Measurements from ENCODE around the gene ATP2C2.
"Not testable (repeated sequence)": the region's sequence is repeated elsewhere in the genome, so short reads cannot be mapped to it uniquely, and the experiment has no call there.

The ATP2C2 gene

DNA sequence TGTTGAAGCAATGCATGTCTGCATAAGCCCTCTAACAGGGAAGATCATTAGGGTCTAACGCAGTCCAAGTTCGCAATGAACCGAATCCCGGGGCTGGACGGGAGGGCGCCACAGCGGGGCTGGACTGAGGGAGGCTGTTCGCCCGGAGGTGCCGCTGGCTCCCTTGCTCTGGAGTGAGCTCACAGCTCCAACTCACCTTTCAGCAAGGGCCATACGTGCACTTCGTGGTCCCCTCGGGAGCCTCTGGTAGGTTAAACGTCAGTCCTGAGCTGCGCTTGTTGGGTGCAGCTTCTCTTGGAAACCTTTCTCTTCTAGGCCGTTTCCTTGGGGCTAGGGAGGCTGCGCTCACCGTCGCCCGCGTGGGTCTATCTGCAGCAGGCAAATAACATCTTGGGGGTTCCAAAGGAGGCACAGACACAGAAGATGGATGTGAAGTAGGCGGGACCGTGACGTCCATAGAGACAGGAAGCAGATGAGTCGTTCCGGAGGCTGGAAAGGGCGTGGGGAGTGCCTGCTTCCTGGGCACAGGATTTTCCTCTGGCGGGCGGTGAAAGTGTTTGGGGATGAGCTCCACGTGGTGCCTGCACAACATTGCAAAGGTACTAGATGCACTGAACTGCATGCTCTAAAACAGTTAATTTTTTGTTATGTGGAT lies 21.9 kb downstream of the ATP2C2 start:
- Histone ChIP-seq H3K27me3 (no peaks in the 10 kb centered on the region), H3K27ac (no peak overlapping the region)
- TF ChIP-seq Cebpa-rat (IDR thresholded peaks at IDR 0.05) = no peak

DNA sequence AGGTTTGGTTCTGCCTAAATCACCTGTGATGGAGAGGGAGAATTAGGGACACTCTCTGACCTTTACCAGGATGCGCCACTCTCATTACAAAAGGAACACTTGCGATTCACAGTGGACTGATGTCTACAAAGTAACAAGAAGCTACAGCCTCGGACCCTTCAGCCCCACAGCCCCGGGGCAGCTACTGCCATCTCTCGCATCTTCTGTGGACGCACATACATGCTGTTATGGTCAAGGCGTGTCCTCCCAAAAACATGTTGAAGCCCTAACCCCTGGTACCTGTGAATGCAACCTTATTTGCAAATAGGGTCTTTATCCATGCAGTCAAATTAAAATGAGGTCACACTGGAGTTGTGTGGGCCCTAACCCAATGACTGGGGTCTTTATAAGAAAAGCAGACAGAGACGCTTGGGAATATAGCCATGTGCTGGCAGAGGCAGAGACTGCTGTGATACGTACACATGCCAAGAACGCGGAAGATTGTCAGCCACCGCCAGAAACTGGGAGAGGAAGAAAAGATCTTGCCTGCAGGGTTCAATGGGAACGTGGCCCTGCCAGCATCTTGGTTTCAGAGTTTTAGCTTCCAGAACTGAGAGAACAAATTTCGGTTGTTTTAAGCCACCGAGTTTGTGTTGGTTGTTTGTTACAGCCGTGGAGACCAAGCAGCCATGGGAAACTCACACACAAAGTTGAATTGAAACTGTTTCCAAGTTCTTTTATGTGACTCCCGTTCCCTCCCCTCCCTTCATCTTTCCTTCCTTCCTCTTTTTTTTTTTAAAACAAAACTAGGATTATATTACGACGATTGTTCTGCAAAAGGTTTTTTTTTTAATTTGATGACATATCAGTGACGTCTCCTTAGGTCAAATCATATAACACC lies 23.1 kb downstream of the ATP2C2 start:
- H3K36me3 ChIP-seq = no peaks in the 10 kb centered on the region
- peaks cover 14% of the 10 kb centered on the region for H3K4me1 ChIP-seq
- H3K27me3 ChIP-seq = no peaks in the 10 kb centered on the region
- H3K27ac ChIP-seq = no peak overlapping the region
- no peak overlapping the region for H3K9ac ChIP-seq
- no peak overlapping the region for H3K4me3 ChIP-seq
- peak overlapping the region; percentile 31 for H3K4me2 ChIP-seq
- H4K20me1 ChIP-seq = no peaks in the 10 kb centered on the region
- TF ChIP-seq Cebpa-rat (IDR thresholded peaks at IDR 0.05) = no peak
- H3K9me3 ChIP-seq = peaks cover under 1% of the 10 kb centered on the region; the same call in 1 of the 2 replicates

More for the DNA sequence above, 21.9 kb downstream of the ATP2C2 start:
- H3K4me2 ChIP-seq = no peak overlapping the region
- peaks cover 12% of the 10 kb centered on the region for H3K9me3 ChIP-seq
- H3K36me3 ChIP-seq = no peaks in the 10 kb centered on the region
- peaks cover 11% of the 10 kb centered on the region for H3K4me1 ChIP-seq
- no peak overlapping the region for H3K9ac ChIP-seq
- H4K20me1 ChIP-seq = no peaks in the 10 kb centered on the region
- H3K4me3 ChIP-seq = no peak overlapping the region

DNA sequence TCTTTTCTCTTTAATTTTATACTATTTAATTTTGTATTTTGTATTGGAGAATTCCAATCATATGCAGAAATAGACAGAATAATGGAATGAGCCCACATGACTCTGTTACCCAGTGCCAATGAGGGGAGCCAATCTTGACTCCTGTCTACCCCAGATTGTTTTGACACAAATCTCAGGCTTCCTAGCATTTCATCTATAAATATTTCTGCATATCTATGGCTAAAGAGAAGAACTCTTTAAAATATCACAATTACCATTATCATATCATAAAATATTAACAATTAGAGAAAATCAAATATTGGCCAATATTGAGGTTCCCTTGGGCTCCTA lies 23.7 kb downstream of the ATP2C2 start:
- H3K9ac ChIP-seq = no peak overlapping the region
- no peak overlapping the region for H3K27ac ChIP-seq
- peaks cover 14% of the 10 kb centered on the region for H3K4me1 ChIP-seq
- peak overlapping the region; percentile 31; the same call in 1 of the 2 replicates for H3K4me2 ChIP-seq
- H3K36me3 ChIP-seq = no peaks in the 10 kb centered on the region
- H4K20me1 ChIP-seq = no peaks in the 10 kb centered on the region
- no peak overlapping the region for H3K4me3 ChIP-seq
- no peaks in the 10 kb centered on the region for H3K27me3 ChIP-seq
- TF ChIP-seq Cebpa-rat (IDR thresholded peaks at IDR 0.05) = no peak
- no peaks in the 10 kb centered on the region for H3K9me3 ChIP-seq

DNA sequence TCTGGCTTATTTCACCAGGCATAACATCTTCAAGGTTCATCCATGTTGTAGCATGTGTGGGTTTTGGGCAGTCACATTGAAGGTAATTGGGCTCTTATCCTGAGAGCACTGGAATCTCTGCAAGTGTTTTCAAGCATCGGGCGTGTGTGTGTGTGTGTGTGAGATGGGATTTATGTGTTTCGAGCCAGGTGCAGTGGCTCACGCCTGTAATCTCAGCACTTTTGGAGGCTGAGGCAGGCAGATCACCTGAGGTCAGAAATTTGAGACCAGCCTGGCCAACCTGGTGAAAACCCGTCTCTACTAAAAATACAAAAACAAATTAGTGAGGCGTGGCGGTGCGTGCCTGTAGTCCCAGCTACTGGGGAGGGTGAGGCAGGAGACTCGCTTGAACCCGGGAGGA lies 27.7 kb downstream of the ATP2C2 start:
- H3K4me1 ChIP-seq = peaks cover 14% of the 10 kb centered on the region
- H3K9ac ChIP-seq, H3K27ac ChIP-seq, H4K20me1 ChIP-seq, H3K27me3 ChIP-seq, H3K4me2 ChIP-seq, H3K9me3 ChIP-seq, H3K36me3 ChIP-seq, H3K4me3 ChIP-seq: not testable (repeated sequence)

DNA sequence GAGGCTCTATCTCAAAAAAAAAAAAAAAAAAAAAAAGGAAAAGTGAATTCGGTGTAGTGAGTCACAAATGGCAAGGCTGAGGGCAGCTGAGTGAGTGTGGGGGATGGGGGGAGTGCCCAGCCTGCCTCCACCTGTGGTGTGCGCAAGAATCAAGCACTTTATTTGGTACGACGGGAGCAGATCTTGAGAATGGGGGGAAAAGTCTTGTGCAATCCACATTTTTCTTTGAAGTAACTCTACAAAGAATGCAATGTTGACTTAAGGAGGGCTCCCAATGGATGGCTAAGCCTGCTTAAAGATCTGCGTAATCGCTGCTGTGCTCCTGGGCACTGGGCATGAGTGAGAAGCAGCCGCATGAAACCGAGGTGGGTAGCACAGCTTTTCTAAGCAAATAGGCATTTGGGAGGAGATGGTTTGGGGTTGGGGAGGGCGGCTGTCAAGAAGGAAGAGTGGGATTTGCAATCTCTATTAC lies 28.2 kb downstream of the ATP2C2 start:
- TF ChIP-seq Cebpa-rat (IDR thresholded peaks at IDR 0.05) = peak; percentile 11; the same call in 1 of the 2 replicates
- no peaks in the 10 kb centered on the region for H3K36me3 ChIP-seq
- no peak overlapping the region for H3K4me3 ChIP-seq
- no peak overlapping the region for H3K4me2 ChIP-seq
- H3K9ac ChIP-seq = no peak overlapping the region
- H3K4me1 ChIP-seq = peaks cover 11% of the 10 kb centered on the region
- H3K9me3 ChIP-seq = no peaks in the 10 kb centered on the region
- no peak overlapping the region for H3K27ac ChIP-seq
- no peaks in the 10 kb centered on the region for H4K20me1 ChIP-seq
- H3K27me3 ChIP-seq = no peaks in the 10 kb centered on the region

DNA sequence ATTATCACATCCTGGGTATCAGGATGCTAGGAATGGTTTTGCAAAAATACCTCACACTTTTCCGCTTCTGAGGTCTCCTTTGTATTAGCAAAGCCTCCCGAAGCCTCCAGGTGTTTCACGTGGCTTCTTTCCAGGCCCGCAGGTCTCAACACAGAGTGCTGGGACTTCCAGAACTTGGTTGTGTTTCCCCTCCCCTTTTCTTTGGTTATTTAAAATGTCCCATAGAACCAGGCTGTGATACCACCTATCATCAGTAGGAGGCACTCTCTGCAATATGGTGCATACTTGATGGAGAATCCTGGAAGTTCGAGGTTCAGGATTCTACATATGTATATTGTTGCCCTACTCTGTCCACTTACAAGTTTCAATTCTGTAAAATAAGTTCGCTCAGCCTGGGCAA lies 28.8 kb downstream of the ATP2C2 start:
- Histone ChIP-seq H3K4me1 (peaks cover 8% of the 10 kb centered on the region), H3K36me3 (no peaks in the 10 kb centered on the region), H3K9ac (no peak overlapping the region), H3K27ac (no peak overlapping the region), H3K27me3 (no peaks in the 10 kb centered on the region), H4K20me1 (no peaks in the 10 kb centered on the region), H3K9me3 (no peaks in the 10 kb centered on the region), H3K4me3 (no peak overlapping the region), H3K4me2 (no peak overlapping the region)
- no peak for TF ChIP-seq Cebpa-rat (IDR thresholded peaks at IDR 0.05)

DNA sequence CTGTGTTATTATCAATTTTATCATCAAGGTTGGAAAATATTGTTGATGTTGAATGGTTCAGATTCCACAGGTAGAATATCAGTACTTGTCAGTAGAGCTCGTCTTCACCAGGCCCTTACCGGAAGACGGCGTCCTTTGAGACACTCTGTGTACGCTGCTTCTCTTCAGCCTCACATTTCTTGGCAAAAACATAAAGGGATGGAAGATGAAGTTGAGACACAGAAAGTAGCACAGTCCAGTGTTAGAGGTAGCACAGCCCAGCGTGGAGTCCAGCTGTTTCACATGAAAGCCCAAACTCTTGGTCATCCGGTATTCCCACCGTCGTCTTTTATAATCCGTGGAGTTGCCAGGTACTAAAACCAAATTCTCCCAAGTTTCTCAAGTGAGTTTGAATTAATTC lies 30.4 kb downstream of the ATP2C2 start:
- H3K4me3 ChIP-seq = no peak overlapping the region
- no peaks in the 10 kb centered on the region for H4K20me1 ChIP-seq
- no peaks in the 10 kb centered on the region for H3K36me3 ChIP-seq
- H3K4me1 ChIP-seq = peaks cover 8% of the 10 kb centered on the region
- TF ChIP-seq Cebpa-rat (IDR thresholded peaks at IDR 0.05) = no peak
- no peak overlapping the region for H3K9ac ChIP-seq
- no peaks in the 10 kb centered on the region for H3K27me3 ChIP-seq
- no peak overlapping the region for H3K4me2 ChIP-seq
- no peaks in the 10 kb centered on the region for H3K9me3 ChIP-seq
- H3K27ac ChIP-seq = no peak overlapping the region

DNA sequence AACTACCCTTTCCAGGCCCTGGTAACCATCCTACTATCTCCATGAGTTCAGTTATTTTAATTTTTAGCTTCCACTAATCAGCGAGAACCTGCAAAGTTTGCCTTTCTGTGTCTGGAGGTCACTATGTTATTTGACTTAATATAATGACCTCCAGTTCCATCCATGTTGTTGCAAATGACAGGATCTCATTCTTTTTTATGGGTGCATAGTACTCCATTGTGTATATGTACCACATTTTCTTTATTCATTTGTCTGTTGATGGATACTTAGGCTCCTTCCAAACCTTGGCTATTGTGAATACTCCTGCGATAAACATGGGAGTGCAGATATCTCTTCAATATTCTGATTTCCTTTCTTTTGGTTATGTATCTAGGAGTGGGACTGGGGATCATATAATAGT lies 31.6 kb downstream of the ATP2C2 start:
- H3K4me2 ChIP-seq, H3K27ac ChIP-seq, H3K36me3 ChIP-seq: not testable (repeated sequence)

DNA sequence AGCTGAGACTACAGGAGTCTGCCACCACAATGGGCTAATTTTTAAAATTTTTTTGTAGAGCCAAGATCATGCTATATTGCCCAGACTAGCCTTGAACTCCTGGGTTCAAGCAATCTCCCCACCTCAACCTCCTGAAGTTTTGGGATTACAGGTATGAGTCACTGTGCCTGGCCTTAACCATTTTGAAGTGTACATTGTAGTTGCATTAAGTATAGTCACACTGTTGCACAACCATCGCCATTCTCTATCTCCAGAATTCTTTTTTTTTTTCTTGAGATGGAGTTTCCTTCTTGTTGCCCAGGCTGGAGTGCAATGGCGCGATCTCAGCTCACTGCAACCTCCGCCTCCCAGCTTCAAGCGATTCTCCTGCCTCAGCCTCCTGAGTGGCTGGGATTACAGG lies 35.1 kb downstream of the ATP2C2 start:
- H3K9ac ChIP-seq, H4K20me1 ChIP-seq: not testable (repeated sequence)

More for the DNA sequence above, 31.6 kb downstream of the ATP2C2 start:
- not testable (repeated sequence) for H4K20me1 ChIP-seq, H3K4me1 ChIP-seq, H3K9ac ChIP-seq, H3K4me3 ChIP-seq, H3K9me3 ChIP-seq, H3K27me3 ChIP-seq

DNA sequence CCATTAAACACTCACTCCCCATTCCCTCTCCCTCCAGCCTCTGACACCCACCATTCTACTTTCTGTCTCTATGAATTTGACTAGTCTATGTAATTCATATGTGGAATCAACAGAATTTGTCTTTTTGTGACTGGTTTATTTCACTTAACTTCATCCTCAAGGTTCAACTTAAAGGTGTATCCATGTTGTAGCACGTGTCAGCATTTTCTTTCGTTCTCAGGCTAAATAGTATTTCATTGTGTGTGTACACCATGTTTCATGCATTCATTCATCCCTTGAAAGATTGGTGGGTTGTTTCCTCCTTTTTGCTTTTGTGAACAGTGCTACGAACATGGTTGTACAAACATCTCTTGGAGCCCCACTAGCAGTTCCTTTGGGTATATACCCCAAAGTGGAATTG lies 36.0 kb downstream of the ATP2C2 start:
- H4K20me1 ChIP-seq = no peaks in the 10 kb centered on the region
- H3K4me3 ChIP-seq = no peak overlapping the region
- H3K27ac ChIP-seq = no peak overlapping the region
- no peaks in the 10 kb centered on the region for H3K27me3 ChIP-seq
- no peak overlapping the region for H3K9ac ChIP-seq
- no peak overlapping the region for H3K4me2 ChIP-seq
- peaks cover 11% of the 10 kb centered on the region for H3K4me1 ChIP-seq
- H3K9me3 ChIP-seq = no peaks in the 10 kb centered on the region
- TF ChIP-seq Cebpa-rat (IDR thresholded peaks at IDR 0.05) = no peak
- H3K36me3 ChIP-seq = no peaks in the 10 kb centered on the region

More for the DNA sequence above, 35.1 kb downstream of the ATP2C2 start:
- not testable (repeated sequence) for H3K4me2 ChIP-seq, H3K4me1 ChIP-seq, H3K4me3 ChIP-seq, H3K27ac ChIP-seq, H3K27me3 ChIP-seq, H3K36me3 ChIP-seq, H3K9me3 ChIP-seq

All from BLaER1 (cell line).